ENCODE measurements around the gene LENG9.

Gene LENG9

DNA sequence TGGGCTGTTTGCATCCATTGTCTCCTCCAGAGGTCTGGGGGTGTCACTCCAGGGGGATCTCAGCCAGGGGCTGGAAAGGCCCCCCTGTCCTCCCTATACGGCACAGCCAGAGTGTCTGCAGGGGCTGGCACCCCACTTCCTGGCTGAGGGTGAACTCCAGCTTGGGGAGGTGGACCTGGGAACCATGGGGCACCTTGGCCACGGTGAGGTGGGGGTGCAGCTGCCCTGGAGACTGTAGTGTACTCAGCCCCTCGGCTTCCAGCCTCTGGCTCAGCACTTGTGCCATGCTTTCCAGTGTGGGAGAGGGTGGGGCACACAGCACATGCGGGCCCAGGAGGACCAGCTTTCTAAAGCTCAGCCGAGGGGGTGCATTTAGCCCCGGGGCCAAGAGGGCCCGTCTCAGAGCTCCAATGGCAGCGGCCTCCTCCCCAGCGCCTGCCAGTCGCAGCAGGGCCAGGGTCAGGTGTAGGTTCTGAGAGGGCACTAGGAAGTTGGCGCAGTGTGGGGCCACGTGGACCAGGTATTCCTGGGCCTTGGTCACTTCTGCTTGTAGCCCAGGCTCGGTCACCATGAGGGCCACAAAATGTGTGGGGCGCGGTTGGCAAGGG is 1.4 kb downstream of the LENG9 start:
- Histone ChIP-seq H3K4me1 (ENCODE audit: control insufficient read depth in 1 of 2, insufficient read depth in 1 of 2, low read depth in 1 of 2, low read length in 1 of 2) (peaks cover 28 to 32% of the 10 kb centered on the region in 2 experiments), H3K27me3 (peaks cover 45% of the 10 kb centered on the region), H3K36me3 (peaks cover 54% of the 10 kb centered on the region), H3K27ac (no peak overlapping the region), H3K9me3 (no peaks in the 10 kb centered on the region), H3K4me3 (ENCODE audit: low read depth in 1 of 2, low read length in 1 of 2) (peak overlapping the region; percentile 66 to 72)
- TF ChIP-seq, protein P1, sequence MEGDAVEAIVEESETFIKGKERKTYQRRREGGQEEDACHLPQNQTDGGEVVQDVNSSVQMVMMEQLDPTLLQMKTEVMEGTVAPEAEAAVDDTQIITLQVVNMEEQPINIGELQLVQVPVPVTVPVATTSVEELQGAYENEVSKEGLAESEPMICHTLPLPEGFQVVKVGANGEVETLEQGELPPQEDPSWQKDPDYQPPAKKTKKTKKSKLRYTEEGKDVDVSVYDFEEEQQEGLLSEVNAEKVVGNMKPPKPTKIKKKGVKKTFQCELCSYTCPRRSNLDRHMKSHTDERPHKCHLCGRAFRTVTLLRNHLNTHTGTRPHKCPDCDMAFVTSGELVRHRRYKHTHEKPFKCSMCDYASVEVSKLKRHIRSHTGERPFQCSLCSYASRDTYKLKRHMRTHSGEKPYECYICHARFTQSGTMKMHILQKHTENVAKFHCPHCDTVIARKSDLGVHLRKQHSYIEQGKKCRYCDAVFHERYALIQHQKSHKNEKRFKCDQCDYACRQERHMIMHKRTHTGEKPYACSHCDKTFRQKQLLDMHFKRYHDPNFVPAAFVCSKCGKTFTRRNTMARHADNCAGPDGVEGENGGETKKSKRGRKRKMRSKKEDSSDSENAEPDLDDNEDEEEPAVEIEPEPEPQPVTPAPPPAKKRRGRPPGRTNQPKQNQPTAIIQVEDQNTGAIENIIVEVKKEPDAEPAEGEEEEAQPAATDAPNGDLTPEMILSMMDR (IDR thresholded peaks at IDR 0.05): no peak

DNA sequence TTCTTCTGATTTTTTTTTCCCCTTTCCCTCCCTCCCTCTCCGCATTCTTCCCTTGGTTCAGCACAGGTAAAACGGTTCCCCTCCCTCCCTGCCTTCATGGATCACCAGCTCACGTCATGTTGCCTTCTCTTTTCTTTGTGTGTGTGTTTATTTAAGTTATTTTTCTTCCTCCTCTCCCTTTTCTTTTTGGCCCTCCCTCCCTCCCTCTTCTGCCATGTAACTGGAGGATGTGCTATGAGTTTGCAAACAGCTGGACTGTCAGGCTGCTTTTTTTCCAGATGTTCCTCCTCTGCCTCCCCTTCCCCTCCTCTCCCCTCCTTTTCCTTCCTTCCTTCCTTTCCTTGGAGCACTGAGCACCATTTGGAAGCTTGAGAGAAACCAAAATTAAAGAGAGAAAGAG is 2.0 kb downstream of the LENG9 start:
- peaks cover 60% of the 10 kb centered on the region for H3K36me3 ChIP-seq

DNA sequence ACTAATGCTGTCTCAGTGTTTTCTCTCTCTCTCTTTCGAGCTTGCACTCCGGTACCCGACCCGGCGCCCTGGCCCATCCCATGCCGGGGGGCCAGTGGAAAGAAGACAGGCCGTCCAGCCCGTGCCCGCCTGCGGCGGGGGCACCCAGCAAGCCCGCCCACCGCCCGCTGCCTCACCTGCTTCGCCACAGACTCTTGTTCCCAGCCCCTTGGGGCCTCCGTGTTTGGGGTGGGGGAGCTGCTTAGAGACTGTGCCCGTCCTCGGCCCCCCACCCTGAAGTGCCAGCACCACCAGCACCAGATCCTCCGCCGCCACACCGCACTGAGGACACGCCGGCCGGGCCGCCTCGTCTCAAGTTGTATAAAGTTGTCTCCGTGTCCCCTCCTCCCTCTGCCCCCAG is 2.4 kb downstream of the LENG9 start:
- H3K36me3 ChIP-seq: peaks cover 64% of the 10 kb centered on the region
- peaks cover 28 to 32% of the 10 kb centered on the region in 2 experiments for H3K4me1 ChIP-seq (ENCODE audit: control insufficient read depth in 1 of 2, insufficient read depth in 1 of 2, low read depth in 1 of 2, low read length in 1 of 2)
- TF ChIP-seq, protein P1 (IDR thresholded peaks at IDR 0.05): no peak
- no peak overlapping the region for H3K27ac ChIP-seq
- H3K4me3 ChIP-seq (ENCODE audit: low read depth in 1 of 2, low read length in 1 of 2): no peak overlapping the region
- no peaks in the 10 kb centered on the region for H3K9me3 ChIP-seq
- peaks cover 35% of the 10 kb centered on the region for H3K27me3 ChIP-seq

More for the DNA sequence above, 2.0 kb downstream of the LENG9 start:
- Histone ChIP-seq H3K4me3 (ENCODE audit: low read depth in 1 of 2, low read length in 1 of 2) (no peak overlapping the region), H3K27ac (no peak overlapping the region), H3K27me3 (peaks cover 40% of the 10 kb centered on the region), H3K4me1 (ENCODE audit: control insufficient read depth in 1 of 2, insufficient read depth in 1 of 2, low read depth in 1 of 2, low read length in 1 of 2) (peaks cover 28 to 32% of the 10 kb centered on the region in 2 experiments), H3K9me3 (no peaks in the 10 kb centered on the region)
- TF ChIP-seq, protein P1 (IDR thresholded peaks at IDR 0.05): no peak

DNA sequence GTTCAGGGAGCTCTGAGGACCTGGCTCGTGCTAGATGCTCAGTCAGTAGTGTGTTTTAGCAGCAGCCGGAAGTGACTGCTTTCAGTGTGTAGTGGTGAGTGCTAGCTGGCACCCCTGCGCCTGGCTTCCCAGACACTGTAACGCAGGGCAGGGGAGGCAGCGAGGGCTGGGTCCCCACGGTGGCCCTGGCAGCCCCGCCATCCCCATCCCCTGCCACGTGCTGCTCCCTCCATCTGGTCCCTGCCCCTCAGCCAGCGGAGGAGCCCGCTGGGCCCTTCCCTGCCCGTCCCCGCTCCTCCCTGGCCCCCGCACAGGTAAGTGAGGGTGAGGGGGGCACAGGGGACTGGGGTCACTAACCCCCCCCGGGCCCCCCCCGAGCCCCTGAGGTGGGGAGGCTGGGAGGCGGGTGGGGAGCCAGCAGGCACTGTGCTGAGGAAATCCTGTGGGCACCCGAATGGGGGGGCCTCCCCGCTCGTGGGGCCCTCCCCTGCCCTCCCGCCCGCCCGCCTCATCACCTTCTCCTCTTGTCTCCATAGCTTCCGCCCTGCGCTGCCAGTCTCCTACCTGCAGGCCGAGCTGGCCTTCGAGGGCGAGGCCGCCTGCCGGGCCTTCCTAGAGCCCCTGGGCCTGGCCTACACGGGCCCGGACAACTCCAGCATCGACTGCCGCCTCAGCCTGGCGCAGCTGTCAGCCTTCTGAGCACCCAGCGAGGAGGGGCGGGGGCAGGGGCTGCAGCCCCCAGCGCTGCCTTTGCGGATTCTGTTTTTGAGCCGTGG is 3.2 kb downstream of the LENG9 start:
- Histone ChIP-seq H3K36me3 (peaks cover 72% of the 10 kb centered on the region), H3K4me1 (ENCODE audit: control insufficient read depth in 1 of 2, insufficient read depth in 1 of 2, low read depth in 1 of 2, low read length in 1 of 2) (peaks cover 28 to 32% of the 10 kb centered on the region in 2 experiments), H3K4me3 (ENCODE audit: low read depth in 1 of 2, low read length in 1 of 2) (no peak overlapping the region), H3K27ac (no peak overlapping the region), H3K27me3 (peaks cover 28% of the 10 kb centered on the region), H3K9me3 (no peaks in the 10 kb centered on the region)
- TF ChIP-seq, protein P1 (IDR thresholded peaks at IDR 0.05): no peak

DNA sequence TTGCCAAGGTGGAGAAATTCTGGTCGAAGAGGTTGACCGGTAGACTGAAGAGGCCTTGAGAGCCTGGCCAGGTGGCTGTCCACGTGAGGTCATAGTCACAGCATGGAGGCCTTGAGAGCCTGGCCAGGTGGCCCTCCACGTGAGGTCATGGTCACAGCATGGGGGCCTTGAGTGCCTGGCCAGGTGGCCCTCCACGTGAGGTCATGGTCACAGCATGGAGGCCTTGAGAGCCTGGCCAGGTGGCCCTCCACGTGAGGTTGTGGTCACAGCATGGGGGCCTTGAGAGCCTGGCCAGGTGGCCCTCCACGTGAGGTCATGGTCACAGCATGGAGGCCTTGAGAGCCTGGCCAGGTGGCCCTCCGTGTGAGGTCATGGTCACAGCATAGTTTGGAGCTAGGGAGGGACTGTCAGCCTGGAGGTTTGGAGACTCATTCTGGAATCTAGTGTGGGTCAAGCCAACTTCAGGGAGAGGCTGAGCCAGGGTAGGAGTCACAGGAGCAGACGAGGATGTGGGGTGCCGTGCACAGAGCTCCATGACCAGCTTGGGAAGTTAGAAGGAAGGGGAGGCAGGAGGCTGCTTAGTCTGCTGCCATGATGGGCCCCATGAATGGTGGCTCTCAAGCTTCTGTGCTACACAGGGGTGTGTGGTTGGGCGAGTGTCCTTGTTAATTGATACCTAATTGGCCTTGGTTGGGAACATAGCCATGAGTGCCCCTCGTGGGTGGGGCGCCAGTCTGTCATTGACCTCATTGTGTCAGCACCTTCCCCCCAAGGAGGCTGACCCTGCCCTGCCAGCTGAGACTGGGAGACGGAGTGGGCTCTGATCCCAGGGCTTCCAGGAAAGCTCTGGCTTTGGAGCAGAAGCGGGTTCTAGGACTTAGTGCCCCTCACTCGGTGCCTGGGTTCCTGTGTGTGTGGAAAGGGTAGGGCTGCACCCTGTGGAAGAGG is 4.0 kb downstream of the LENG9 start:
- H3K27me3 ChIP-seq: peaks cover 19% of the 10 kb centered on the region
- H3K9me3 ChIP-seq: no peaks in the 10 kb centered on the region
- H3K27ac ChIP-seq: no peak overlapping the region
- TF ChIP-seq, protein P1 (IDR thresholded peaks at IDR 0.05): no peak
- H3K4me3 ChIP-seq (ENCODE audit: low read depth in 1 of 2, low read length in 1 of 2): no peak overlapping the region
- H3K36me3 ChIP-seq: peaks cover 80% of the 10 kb centered on the region
- H3K4me1 ChIP-seq (ENCODE audit: control insufficient read depth in 1 of 2, insufficient read depth in 1 of 2, low read depth in 1 of 2, low read length in 1 of 2): peaks cover 25 to 27% of the 10 kb centered on the region in 2 experiments

All from neutrophil (primary cell).